Activated CD8-positive, alpha-beta memory T cell treated with anti-CD3 and anti-CD28 coated beads for 36 hours (primary cell): ENCODE data around the gene GATA2. TPM values are rescaled to one million over a fixed set of nuclear protein-coding genes. Genes with fewer than 3 reads are reported as not detected.

Experiments used
- CTCF ChIA-PET: fragments of 350-600 bp; sonication (Branson Sonifier 250); formaldehyde crosslinking; loops from one replicate; lab custom pipeline; 2021; ENCODE audit warnings: antibody characterized with exemption; lab: Charles Lee
- POLR2A ChIA-PET: fragments of 350-600 bp; sonication (Branson Sonifier 250); formaldehyde crosslinking; loops from one replicate; lab custom pipeline; 2021; ENCODE audit warnings: antibody characterized with exemption; lab: Charles Lee
- total RNA-seq, 2 experiments: library from RNA; stranded (reverse); gene quantifications; one replicate each; pipeline ENCODE4 v1.2.3, GENCODE V29; 2021

Gene GATA2
- total RNA-seq, 2 experiments from 2014 or later, result 0.08 to 0.13 TPM

- POLR2A ChIA-PET, result no interaction called here
- CTCF ChIA-PET, result interaction anchor here (0.9 to 1.3 kb wide), 2 partner anchors 43 to 355 kb away, joined by 3 read pairs; no protein-coding TSS in a partner anchor
These were observed 1.9 kb downstream of the GATA2 start for GRCh38 chr3:128490915-128491690.

- ChIA-PET CTCF (interaction anchor here (1.3 kb wide), 1 partner anchor 43 kb away, joined by 3 read pairs; no protein-coding TSS in a partner anchor), POLR2A (no interaction called here)
These were observed 2.4 kb downstream of the GATA2 start for GRCh38 chr3:128490650-128490914.

- POLR2A ChIA-PET, result no interaction called here
These were observed 2.9 kb downstream of the GATA2 start for GRCh38 chr3:128489927-128490649.

GRCh38 chr3:128489674-128489926 lies 3.4 kb downstream of the GATA2 start:
- ChIA-PET POLR2A (no interaction called here), CTCF (interaction anchor here (0.6 to 2.7 kb wide), 4 partner anchors 10 to 415 kb away, joined by 3 to 15 read pairs (median 3); no protein-coding TSS in a partner anchor)

More at GRCh38 chr3:128489927-128490649, 2.9 kb downstream of the GATA2 start:
- CTCF ChIA-PET, result interaction anchor here (0.6 to 2.7 kb wide), 5 partner anchors 11 to 416 kb away, joined by 3 to 15 read pairs (median 3); no protein-coding TSS in a partner anchor

- ChIA-PET POLR2A (no interaction called here), CTCF (interaction anchor here (0.6 to 2.7 kb wide), 5 partner anchors 8 to 415 kb away, joined by 3 to 15 read pairs (median 3); no protein-coding TSS in a partner anchor)
These were observed 3.9 kb downstream of the GATA2 start for GRCh38 chr3:128488991-128489673.

GRCh38 chr3:128488636-128488990 lies 4.4 kb downstream of the GATA2 start:
- ChIA-PET CTCF (interaction anchor here (1.3 to 2.7 kb wide), 3 partner anchors 8 to 63 kb away, joined by 3 to 15 read pairs (median 3); no protein-coding TSS in a partner anchor), POLR2A (no interaction called here)

GRCh38 chr3:128487813-128488635 lies 5.0 kb downstream of the GATA2 start:
- ChIA-PET CTCF (interaction anchor here (1.5 to 2.7 kb wide), 2 partner anchors 9 to 62 kb away, joined by 3 to 15 read pairs; no protein-coding TSS in a partner anchor), POLR2A (no interaction called here)

- POLR2A ChIA-PET, result no interaction called here
- CTCF ChIA-PET, result interaction anchor here (1.5 kb wide), 1 partner anchor 10 kb away, joined by 3 read pairs; no protein-coding TSS in a partner anchor
These were observed 5.5 kb downstream of the GATA2 start for GRCh38 chr3:128487538-128487812.

- CTCF ChIA-PET, result interaction anchor here (1.3 kb wide), 1 partner anchor 40 kb away, joined by 3 read pairs; no protein-coding TSS in a partner anchor
- POLR2A ChIA-PET, result no interaction called here
These were observed 6.1 kb downstream of the GATA2 start for GRCh38 chr3:128486681-128487537.

GRCh38 chr3:128486205-128486628 lies 6.8 kb downstream of the GATA2 start:
- CTCF ChIA-PET, result interaction anchor here (0.5 to 1.3 kb wide), 2 partner anchors 39 to 412 kb away, joined by 3 read pairs; no protein-coding TSS in a partner anchor
- POLR2A ChIA-PET, result no interaction called here

- ChIA-PET POLR2A (no interaction called here), CTCF (interaction anchor here (0.5 to 1.3 kb wide), 2 partner anchors 38 to 412 kb away, joined by 3 read pairs; no protein-coding TSS in a partner anchor)
These were observed 7.5 kb downstream of the GATA2 start for GRCh38 chr3:128485282-128486204.

GRCh38 chr3:128484404-128485281 lies 8.4 kb downstream of the GATA2 start:
- POLR2A ChIA-PET, result no interaction called here
- CTCF ChIA-PET, result no interaction called here

GRCh38 chr3:128483657-128484403 lies 9.2 kb downstream of the GATA2 start:
- ChIA-PET POLR2A (no interaction called here), CTCF (interaction anchor here (1.3 to 1.9 kb wide), 2 partner anchors 58 to 125 kb away, joined by 3 to 11 read pairs; no protein-coding TSS in a partner anchor)

GRCh38 chr3:128482666-128483656 lies 10.0 kb downstream of the GATA2 start:
- POLR2A ChIA-PET, result no interaction called here
- CTCF ChIA-PET, result interaction anchor here (0.7 to 1.9 kb wide), 3 partner anchors 57 to 126 kb away, joined by 3 to 11 read pairs (median 3); no protein-coding TSS in a partner anchor
